ENCODE data around the gene RASA3. TPM values are rescaled to one million over a fixed set of nuclear protein-coding genes. Genes with fewer than 3 reads are reported as not detected.

Gene RASA3
- total RNA-seq, 1 experiment from 2014 or later = 0.56 TPM

- no peaks in the 10 kb centered on the region for H3K4me1 ChIP-seq (ENCODE audit: low read length)
- no peak for DNase-seq
- no peaks in the 10 kb centered on the region for H3K9me3 ChIP-seq (ENCODE audit: low read length)
- H3K9ac ChIP-seq (ENCODE audit: low read length) = no peak overlapping the region
- no peak overlapping the region for H3K4me3 ChIP-seq (ENCODE audit: low read length)
- H4K20me1 ChIP-seq (ENCODE audit: insufficient read depth, low read depth, low read length) = no peaks in the 10 kb centered on the region
- H2AFZ ChIP-seq (ENCODE audit: low read length) = no peak overlapping the region
- no peaks in the 10 kb centered on the region for H3K9me2 ChIP-seq (replicated peaks; ENCODE audit: insufficient read depth, low read length)
- H3K4me2 ChIP-seq (ENCODE audit: low read depth, low read length, poor library complexity, severe bottlenecking) = no peak overlapping the region
- H3K36me3 ChIP-seq (ENCODE audit: insufficient read depth, low read length) = no peaks in the 10 kb centered on the region
- H3K27me3 ChIP-seq (ENCODE audit: low read length) = no peaks in the 10 kb centered on the region
- H3K27ac ChIP-seq (ENCODE audit: low read length) = no peak overlapping the region
- H3K79me2 ChIP-seq (ENCODE audit: low read length) = no peaks in the 10 kb centered on the region
These were observed 13.8 kb upstream of the RASA3 start for GRCh38 chr13:114146173-114146572.

- Histone ChIP-seq H3K4me1 (ENCODE audit: low read length) (no peaks in the 10 kb centered on the region), H3K9me3 (ENCODE audit: low read length) (no peaks in the 10 kb centered on the region), H3K9ac (ENCODE audit: low read length) (no peak overlapping the region), H3K27ac (ENCODE audit: low read length) (no peak overlapping the region), H4K20me1 (ENCODE audit: insufficient read depth, low read depth, low read length) (no peaks in the 10 kb centered on the region), H3K27me3 (ENCODE audit: low read length) (no peaks in the 10 kb centered on the region), H3K36me3 (ENCODE audit: insufficient read depth, low read length) (no peaks in the 10 kb centered on the region), H3K9me2 (replicated peaks; ENCODE audit: insufficient read depth, low read length) (no peaks in the 10 kb centered on the region), H2AFZ (ENCODE audit: low read length) (no peak overlapping the region), H3K4me2 (ENCODE audit: low read depth, low read length, poor library complexity, severe bottlenecking) (no peak overlapping the region), H3K4me3 (ENCODE audit: low read length) (no peak overlapping the region), H3K79me2 (ENCODE audit: low read length) (no peaks in the 10 kb centered on the region)
- no peak for DNase-seq
These were observed 13.3 kb upstream of the RASA3 start for GRCh38 chr13:114145722-114146121.

- H3K9me2 ChIP-seq (replicated peaks; ENCODE audit: insufficient read depth, low read length) = no peaks in the 10 kb centered on the region
- no peaks in the 10 kb centered on the region for H4K20me1 ChIP-seq (ENCODE audit: insufficient read depth, low read depth, low read length)
- no peaks in the 10 kb centered on the region for H3K79me2 ChIP-seq (ENCODE audit: low read length)
- no peaks in the 10 kb centered on the region for H3K36me3 ChIP-seq (ENCODE audit: insufficient read depth, low read length)
- no peaks in the 10 kb centered on the region for H3K9me3 ChIP-seq (ENCODE audit: low read length)
- no peak overlapping the region for H3K4me2 ChIP-seq (ENCODE audit: low read depth, low read length, poor library complexity, severe bottlenecking)
- no peak overlapping the region for H3K9ac ChIP-seq (ENCODE audit: low read length)
- H3K4me1 ChIP-seq (ENCODE audit: low read length) = no peaks in the 10 kb centered on the region
- H3K4me3 ChIP-seq (ENCODE audit: low read length) = no peak overlapping the region
- DNase-seq = no peak
- no peak overlapping the region for H2AFZ ChIP-seq (ENCODE audit: low read length)
- H3K27me3 ChIP-seq (ENCODE audit: low read length) = no peaks in the 10 kb centered on the region
- no peak overlapping the region for H3K27ac ChIP-seq (ENCODE audit: low read length)
These were observed 12.8 kb upstream of the RASA3 start for GRCh38 chr13:114145256-114145655.

GRCh38 chr13:114144606-114145244 lies 12.3 kb upstream of the RASA3 start:
- H3K4me2 ChIP-seq (ENCODE audit: low read depth, low read length, poor library complexity, severe bottlenecking) = no peak overlapping the region
- H3K4me3 ChIP-seq (ENCODE audit: low read length) = no peak overlapping the region
- no peak for DNase-seq
- H3K27me3 ChIP-seq (ENCODE audit: low read length) = no peaks in the 10 kb centered on the region
- no peaks in the 10 kb centered on the region for H3K36me3 ChIP-seq (ENCODE audit: insufficient read depth, low read length)
- no peak overlapping the region for H3K27ac ChIP-seq (ENCODE audit: low read length)
- no peak overlapping the region for H3K9ac ChIP-seq (ENCODE audit: low read length)
- H3K9me3 ChIP-seq (ENCODE audit: low read length) = no peaks in the 10 kb centered on the region
- no peaks in the 10 kb centered on the region for H4K20me1 ChIP-seq (ENCODE audit: insufficient read depth, low read depth, low read length)
- H3K4me1 ChIP-seq (ENCODE audit: low read length) = no peaks in the 10 kb centered on the region
- no peak overlapping the region for H2AFZ ChIP-seq (ENCODE audit: low read length)
- H3K9me2 ChIP-seq (replicated peaks; ENCODE audit: insufficient read depth, low read length) = no peaks in the 10 kb centered on the region
- no peaks in the 10 kb centered on the region for H3K79me2 ChIP-seq (ENCODE audit: low read length)

GRCh38 chr13:114143806-114144605 lies 11.6 kb upstream of the RASA3 start:
- H3K9me3 ChIP-seq (ENCODE audit: low read length) = no peaks in the 10 kb centered on the region
- H3K27ac ChIP-seq (ENCODE audit: low read length) = no peak overlapping the region
- H3K36me3 ChIP-seq (ENCODE audit: insufficient read depth, low read length) = no peaks in the 10 kb centered on the region
- H3K9ac ChIP-seq (ENCODE audit: low read length) = no peak overlapping the region
- H3K4me1 ChIP-seq (ENCODE audit: low read length) = no peaks in the 10 kb centered on the region
- H3K9me2 ChIP-seq (replicated peaks; ENCODE audit: insufficient read depth, low read length) = no peaks in the 10 kb centered on the region
- H3K27me3 ChIP-seq (ENCODE audit: low read length) = no peaks in the 10 kb centered on the region
- H3K79me2 ChIP-seq (ENCODE audit: low read length) = no peaks in the 10 kb centered on the region
- H3K4me2 ChIP-seq (ENCODE audit: low read depth, low read length, poor library complexity, severe bottlenecking) = no peak overlapping the region
- H4K20me1 ChIP-seq (ENCODE audit: insufficient read depth, low read depth, low read length) = no peaks in the 10 kb centered on the region
- H2AFZ ChIP-seq (ENCODE audit: low read length) = no peak overlapping the region
- DNase-seq = peak; percentile 85
- no peak overlapping the region for H3K4me3 ChIP-seq (ENCODE audit: low read length)

GRCh38 chr13:114142640-114143490 lies 10.4 kb upstream of the RASA3 start:
- no peak overlapping the region for H2AFZ ChIP-seq (ENCODE audit: low read length)
- H3K36me3 ChIP-seq (ENCODE audit: insufficient read depth, low read length) = no peaks in the 10 kb centered on the region
- H3K27me3 ChIP-seq (ENCODE audit: low read length) = no peaks in the 10 kb centered on the region
- H3K79me2 ChIP-seq (ENCODE audit: low read length) = no peaks in the 10 kb centered on the region
- no peak overlapping the region for H3K4me3 ChIP-seq (ENCODE audit: low read length)
- H3K4me2 ChIP-seq (ENCODE audit: low read depth, low read length, poor library complexity, severe bottlenecking) = no peak overlapping the region
- no peaks in the 10 kb centered on the region for H3K9me2 ChIP-seq (replicated peaks; ENCODE audit: insufficient read depth, low read length)
- no peaks in the 10 kb centered on the region for H3K4me1 ChIP-seq (ENCODE audit: low read length)
- H4K20me1 ChIP-seq (ENCODE audit: insufficient read depth, low read depth, low read length) = no peaks in the 10 kb centered on the region
- no peak overlapping the region for H3K9ac ChIP-seq (ENCODE audit: low read length)
- H3K9me3 ChIP-seq (ENCODE audit: low read length) = no peaks in the 10 kb centered on the region
- no peak for DNase-seq
- no peak overlapping the region for H3K27ac ChIP-seq (ENCODE audit: low read length)

GRCh38 chr13:114142137-114142550 lies 9.7 kb upstream of the RASA3 start:
- Histone ChIP-seq H3K9me2 (replicated peaks; ENCODE audit: insufficient read depth, low read length) (no peaks in the 10 kb centered on the region), H4K20me1 (ENCODE audit: insufficient read depth, low read depth, low read length) (no peaks in the 10 kb centered on the region), H3K9ac (ENCODE audit: low read length) (no peak overlapping the region), H3K27me3 (ENCODE audit: low read length) (no peaks in the 10 kb centered on the region), H3K4me3 (ENCODE audit: low read length) (no peak overlapping the region), H3K4me1 (ENCODE audit: low read length) (no peaks in the 10 kb centered on the region), H3K36me3 (ENCODE audit: insufficient read depth, low read length) (no peaks in the 10 kb centered on the region), H2AFZ (ENCODE audit: low read length) (no peak overlapping the region), H3K4me2 (ENCODE audit: low read depth, low read length, poor library complexity, severe bottlenecking) (no peak overlapping the region), H3K27ac (ENCODE audit: low read length) (no peak overlapping the region), H3K9me3 (ENCODE audit: low read length) (no peaks in the 10 kb centered on the region), H3K79me2 (ENCODE audit: low read length) (no peaks in the 10 kb centered on the region)
- no peak for DNase-seq
